Measurements from ENCODE around the gene COG8.

COG8 gene

GRCh38 chr16:69283851-69284250 is 55.5 kb downstream of the COG8 start:
- DNase-seq: no peak

GRCh38 chr16:69277413-69277812 is 62.0 kb downstream of the COG8 start:
- no peak for DNase-seq
